ENCODE measurements around the gene PPP4R4.
"Not testable (repeated sequence)": the region's sequence is repeated elsewhere in the genome, so short reads cannot be mapped to it uniquely, and the experiment has no call there.

Gene PPP4R4

GRCh38 chr14:94138251-94138650 lies 35.9 kb upstream of the PPP4R4 start:
- TF ChIP-seq GATA1 (IDR thresholded peaks at IDR 0.05; ENCODE audit: low read depth, low read length) (no peak), POLR2A (IDR thresholded peaks at IDR 0.05; ENCODE audit: low read length) (no peak)
- no peak for DNase-seq

GRCh38 chr14:94139006-94139405 lies 35.1 kb upstream of the PPP4R4 start:
- DNase-seq, result no peak
- no peak for TF ChIP-seq GATA1 (IDR thresholded peaks at IDR 0.05; ENCODE audit: low read depth, low read length)
- no peak for TF ChIP-seq POLR2A (IDR thresholded peaks at IDR 0.05; ENCODE audit: low read length)

GRCh38 chr14:94139421-94139820 lies 34.7 kb upstream of the PPP4R4 start:
- DNase-seq, result no peak
- TF ChIP-seq GATA1 (IDR thresholded peaks at IDR 0.05; ENCODE audit: low read depth, low read length), result no peak
- no peak for TF ChIP-seq POLR2A (IDR thresholded peaks at IDR 0.05; ENCODE audit: low read length)

GRCh38 chr14:94142247-94142646 lies 31.9 kb upstream of the PPP4R4 start:
- no peak for TF ChIP-seq GATA1 (IDR thresholded peaks at IDR 0.05; ENCODE audit: low read depth, low read length)
- no peak for TF ChIP-seq POLR2A (IDR thresholded peaks at IDR 0.05; ENCODE audit: low read length)
- DNase-seq, result no peak

DNA sequence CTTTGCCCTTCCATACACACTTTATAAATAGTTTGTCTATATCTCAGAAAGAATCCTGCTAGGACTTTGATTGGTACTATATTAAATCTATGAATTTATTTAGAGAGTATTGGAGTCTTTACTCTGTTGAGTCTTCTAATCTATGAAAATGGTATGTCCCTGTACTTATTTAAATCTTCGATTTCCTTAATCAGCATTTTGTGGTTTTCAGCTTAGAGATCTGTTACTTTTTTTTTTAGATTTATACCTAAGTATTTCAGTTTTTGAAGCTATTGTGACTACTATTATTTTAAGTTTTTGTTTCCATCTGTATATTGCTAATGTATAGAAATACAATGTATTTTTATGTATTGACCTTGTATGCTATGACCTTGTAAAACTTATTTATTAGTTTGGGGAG lies 31.3 kb upstream of the PPP4R4 start:
- TF ChIP-seq GATA1 (IDR thresholded peaks at IDR 0.05; ENCODE audit: low read depth, low read length) (no peak), POLR2A (IDR thresholded peaks at IDR 0.05; ENCODE audit: low read length) (no peak)
- no peak for DNase-seq

- no peak for TF ChIP-seq GATA1 (IDR thresholded peaks at IDR 0.05; ENCODE audit: low read depth, low read length)
- DNase-seq, result peak; percentile 4 to 8
These were observed 30.9 kb upstream of the PPP4R4 start for GRCh38 chr14:94143239-94143638.

DNA sequence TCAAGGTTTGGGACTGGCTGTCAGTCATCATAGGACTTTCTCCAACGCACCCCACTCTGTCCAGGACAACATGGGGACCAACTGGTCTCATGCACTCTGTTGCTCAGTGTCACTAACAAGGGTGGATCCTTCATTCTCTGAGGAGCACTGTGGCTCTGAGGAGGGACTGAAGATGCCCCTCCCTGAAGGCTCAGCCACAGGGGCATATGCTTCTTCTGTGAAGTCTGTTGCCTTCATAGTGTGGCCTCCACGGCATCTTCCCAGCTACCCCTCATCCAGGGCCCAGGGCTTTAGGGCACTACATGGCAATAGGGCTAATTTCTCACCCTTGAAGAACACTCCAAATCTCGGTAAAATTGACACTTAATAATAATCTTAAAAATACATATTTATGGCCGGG lies 30.4 kb upstream of the PPP4R4 start:
- no peak for DNase-seq
- TF ChIP-seq POLR2A (IDR thresholded peaks at IDR 0.05; ENCODE audit: low read length) (no peak), GATA1 (IDR thresholded peaks at IDR 0.05; ENCODE audit: low read depth, low read length) (no peak)

- DNase-seq, result no peak
- TF ChIP-seq POLR2A (IDR thresholded peaks at IDR 0.05; ENCODE audit: low read length), result no peak
- no peak for TF ChIP-seq GATA1 (IDR thresholded peaks at IDR 0.05; ENCODE audit: low read depth, low read length)
These were observed 29.4 kb upstream of the PPP4R4 start for GRCh38 chr14:94144765-94145164.

GRCh38 chr14:94145902-94146527 lies 28.1 kb upstream of the PPP4R4 start:
- DNase-seq, result no peak
- TF ChIP-seq POLR2A (IDR thresholded peaks at IDR 0.05; ENCODE audit: low read length) (no peak), GATA1 (IDR thresholded peaks at IDR 0.05; ENCODE audit: low read depth, low read length) (no peak)

GRCh38 chr14:94152676-94153075 lies 21.4 kb upstream of the PPP4R4 start:
- no peak for DNase-seq
- TF ChIP-seq GATA1 (IDR thresholded peaks at IDR 0.05; ENCODE audit: low read depth, low read length) (no peak), POLR2A (IDR thresholded peaks at IDR 0.05; ENCODE audit: low read length) (no peak)

DNA sequence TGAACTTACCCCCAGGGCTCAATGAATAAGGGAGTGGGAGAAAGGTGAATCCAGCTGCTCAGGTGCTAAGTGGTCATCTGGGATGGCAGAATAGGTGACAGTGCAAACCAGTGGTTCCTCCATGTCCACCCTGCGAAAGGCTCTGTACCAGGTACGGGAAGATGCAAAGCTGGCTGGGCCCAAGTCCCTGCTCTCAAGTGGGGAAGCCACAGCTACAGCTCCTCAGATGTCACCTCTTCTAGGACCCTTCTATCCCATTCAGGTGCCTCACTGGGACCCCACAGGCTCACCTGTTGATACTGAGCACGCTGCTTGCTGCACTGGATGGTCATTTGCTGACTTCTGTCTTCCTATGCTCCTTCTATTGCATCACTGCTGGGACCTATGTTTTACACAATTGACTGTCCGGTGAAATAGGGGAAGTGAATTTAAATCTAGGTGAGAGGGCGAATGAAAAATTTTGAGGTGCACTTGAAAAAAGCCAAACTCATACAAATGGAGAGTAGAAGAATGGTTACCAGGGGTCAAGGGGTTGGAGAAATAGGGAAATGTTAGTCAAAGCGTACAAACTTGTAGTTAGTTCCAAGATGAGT lies 20.3 kb upstream of the PPP4R4 start:
- DNase-seq, result no peak
- TF ChIP-seq GATA1 (IDR thresholded peaks at IDR 0.05; ENCODE audit: low read depth, low read length), result no peak
- no peak for TF ChIP-seq POLR2A (IDR thresholded peaks at IDR 0.05; ENCODE audit: low read length)

- not testable (repeated sequence) for DNase-seq
These were observed 18.0 kb upstream of the PPP4R4 start for GRCh38 chr14:94156143-94156542.

- TF ChIP-seq GATA1 (IDR thresholded peaks at IDR 0.05; ENCODE audit: low read depth, low read length), result no peak
- no peak for TF ChIP-seq POLR2A (IDR thresholded peaks at IDR 0.05; ENCODE audit: low read length)
- no peak for DNase-seq
These were observed 16.9 kb upstream of the PPP4R4 start for GRCh38 chr14:94157197-94157596.

DNA sequence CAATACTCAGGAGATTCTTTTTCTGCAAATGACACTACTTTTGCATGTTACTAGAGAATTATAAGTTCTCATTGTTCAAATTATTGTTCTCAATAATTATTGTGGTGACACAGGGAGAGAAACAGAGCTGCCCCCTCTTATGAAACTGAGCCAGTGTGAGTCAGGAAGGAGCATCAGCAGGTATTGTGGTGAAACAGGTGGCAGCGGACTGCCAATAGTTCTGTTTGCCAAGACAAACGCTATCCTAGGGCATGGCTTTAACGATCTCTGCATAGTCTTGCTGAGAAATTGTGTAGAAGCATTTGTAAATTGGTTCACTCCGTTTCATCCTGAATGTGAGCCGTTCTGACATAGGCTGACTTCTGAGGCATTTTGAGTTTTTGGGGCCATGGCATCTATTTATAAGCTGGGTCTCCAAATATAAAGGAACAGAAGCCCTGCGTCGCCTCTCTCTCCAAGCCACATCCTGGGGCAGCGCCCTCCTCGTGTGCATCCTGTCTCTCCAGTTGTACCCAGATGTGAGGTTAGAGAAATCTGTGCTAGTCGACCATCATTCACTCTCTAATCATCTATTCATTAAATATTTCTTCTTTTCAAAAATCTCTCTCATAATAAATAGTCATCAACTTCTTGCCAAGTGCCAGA lies 15.8 kb upstream of the PPP4R4 start:
- DNase-seq, result no peak
- TF ChIP-seq GATA1 (IDR thresholded peaks at IDR 0.05; ENCODE audit: low read depth, low read length) (no peak), POLR2A (IDR thresholded peaks at IDR 0.05; ENCODE audit: low read length) (no peak)

GRCh38 chr14:94161058-94161457 lies 13.1 kb upstream of the PPP4R4 start:
- DNase-seq, result no peak

More at GRCh38 chr14:94161058-94161457, 13.1 kb upstream of the PPP4R4 start:
- no peak for TF ChIP-seq GATA1 (IDR thresholded peaks at IDR 0.05; ENCODE audit: low read depth, low read length)

All from erythroblast (primary cell).